GM12872 (cell line): ENCODE data around the gene ZNF43.

Experiments used
- TF ChIP-seq, protein P1 (sequence below): IDR thresholded peaks from 3 replicates; pipeline ENCODE4 v1.5.1; 2011; ENCODE audit warnings: low read depth, mild to moderate bottlenecking, low read length, moderate library complexity; ENCODE audit not compliant: insufficient read depth

The ZNF43 gene

DNA sequence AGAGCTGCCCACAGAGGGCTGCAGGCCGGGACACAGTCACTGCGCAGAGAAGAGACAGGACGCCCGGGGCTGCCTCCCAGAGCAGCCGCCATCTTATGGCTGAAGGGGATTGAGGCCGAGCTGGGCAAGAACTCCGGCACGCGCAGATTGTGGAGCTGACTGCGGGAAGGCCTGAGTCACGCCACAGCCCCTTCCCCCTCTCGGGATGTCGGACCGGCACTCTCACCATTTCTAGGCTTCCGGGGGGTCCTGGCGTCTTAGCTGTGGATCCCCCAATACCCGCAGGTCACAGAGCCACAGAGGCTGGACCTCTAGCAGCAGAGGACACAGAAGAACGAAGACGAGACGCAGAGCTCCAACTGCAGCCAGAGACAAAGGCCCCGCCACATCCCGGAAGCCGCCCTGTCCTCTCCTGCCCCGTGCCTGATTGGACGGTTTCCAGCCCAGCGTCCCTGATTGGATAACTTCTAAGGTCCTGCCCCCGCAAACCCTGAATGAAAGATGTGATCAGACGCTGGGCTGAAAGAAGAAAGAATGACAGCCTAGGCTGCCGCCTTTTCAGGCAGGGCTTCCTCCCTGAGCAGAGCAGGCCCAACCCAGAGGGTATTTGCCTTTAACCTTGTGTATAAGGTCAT, at the start of gene ZNF43:
TSS of gene ZNF43 (minus strand) at position 373 of the 635 bp plus-strand sequence. CDS start at position 229, 144 bp downstream.
- TF ChIP-seq, protein P1, sequence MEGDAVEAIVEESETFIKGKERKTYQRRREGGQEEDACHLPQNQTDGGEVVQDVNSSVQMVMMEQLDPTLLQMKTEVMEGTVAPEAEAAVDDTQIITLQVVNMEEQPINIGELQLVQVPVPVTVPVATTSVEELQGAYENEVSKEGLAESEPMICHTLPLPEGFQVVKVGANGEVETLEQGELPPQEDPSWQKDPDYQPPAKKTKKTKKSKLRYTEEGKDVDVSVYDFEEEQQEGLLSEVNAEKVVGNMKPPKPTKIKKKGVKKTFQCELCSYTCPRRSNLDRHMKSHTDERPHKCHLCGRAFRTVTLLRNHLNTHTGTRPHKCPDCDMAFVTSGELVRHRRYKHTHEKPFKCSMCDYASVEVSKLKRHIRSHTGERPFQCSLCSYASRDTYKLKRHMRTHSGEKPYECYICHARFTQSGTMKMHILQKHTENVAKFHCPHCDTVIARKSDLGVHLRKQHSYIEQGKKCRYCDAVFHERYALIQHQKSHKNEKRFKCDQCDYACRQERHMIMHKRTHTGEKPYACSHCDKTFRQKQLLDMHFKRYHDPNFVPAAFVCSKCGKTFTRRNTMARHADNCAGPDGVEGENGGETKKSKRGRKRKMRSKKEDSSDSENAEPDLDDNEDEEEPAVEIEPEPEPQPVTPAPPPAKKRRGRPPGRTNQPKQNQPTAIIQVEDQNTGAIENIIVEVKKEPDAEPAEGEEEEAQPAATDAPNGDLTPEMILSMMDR = no peak

GRCh38 chr19:21883516-21883915, 47.5 kb upstream of the ZNF43 start:
- TF ChIP-seq, protein P1 = no peak

GRCh38 chr19:21880761-21881160, 44.8 kb upstream of the ZNF43 start:
- TF ChIP-seq, protein P1 = 0 out of 3 replicates have a peak, but pooled peaks have one; percentile 15

- TF ChIP-seq, protein P1 = no peak
Measured at GRCh38 chr19:21878646-21879045, 42.7 kb upstream of the ZNF43 start.

GRCh38 chr19:21877976-21878375, 42.0 kb upstream of the ZNF43 start:
- TF ChIP-seq, protein P1 = no peak

DNA sequence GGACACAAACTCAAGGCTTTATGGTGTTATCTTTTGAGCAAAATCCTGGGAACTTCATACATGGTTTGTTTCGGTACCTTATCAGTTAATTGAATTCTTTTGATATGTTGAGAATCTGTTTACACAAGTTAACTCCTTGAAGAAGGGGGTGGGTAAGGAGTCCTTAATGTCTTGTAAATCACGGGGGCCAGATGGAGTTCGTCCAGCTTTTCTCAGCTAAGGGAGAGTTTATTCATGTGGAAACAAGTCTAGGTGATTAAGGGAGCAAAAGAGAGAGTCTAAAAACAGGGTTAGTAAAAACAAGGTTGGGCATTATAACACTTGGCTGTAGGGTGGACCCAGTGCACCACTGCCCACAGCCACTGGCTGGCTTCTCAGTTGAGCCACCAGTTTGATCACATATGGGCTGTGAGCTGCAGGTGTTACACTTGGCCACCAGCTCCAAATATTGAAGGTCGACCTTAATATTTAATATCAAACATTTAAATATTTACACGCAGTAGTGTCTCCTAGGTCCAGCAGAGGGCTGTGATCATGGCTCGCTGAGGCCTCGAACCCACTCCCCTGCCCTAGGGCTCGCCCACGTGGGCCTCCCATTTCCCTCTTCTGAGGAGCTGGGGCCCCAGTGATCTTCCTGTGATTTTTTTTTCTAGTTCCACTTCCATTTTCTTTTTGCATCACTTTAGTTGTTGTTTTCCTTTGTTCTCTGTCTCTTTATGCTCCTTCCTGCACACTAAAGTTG, 21.0 kb upstream of the ZNF43 start:
- TF ChIP-seq, protein P1 = no peak

GRCh38 chr19:21851596-21852345, 15.8 kb upstream of the ZNF43 start:
- TF ChIP-seq, protein P1 = no peak
